Endodermal cell (in vitro differentiated cells): ENCODE results near the gene REXO5. TPM values are rescaled to one million over a fixed set of nuclear protein-coding genes. Genes with fewer than 3 reads are reported as not detected.

ENCODE experiments used
- DNase-seq: peaks from one replicate; pipeline ENCODE4 v3.0.0-alpha.2; 2017
- H3K27ac ChIP-seq: 2 replicates; pipeline ENCODE4 v1.5.1; 2013; ENCODE audit warnings: mild to moderate bottlenecking, low read depth, low read length, moderate library complexity
- H3K27me3 ChIP-seq: 2 replicates; pipeline ENCODE4 v1.6.1; 2013; ENCODE audit warnings: mild to moderate bottlenecking, low read length, moderate library complexity; ENCODE audit not compliant: insufficient read depth, control insufficient read depth, poor library complexity, severe bottlenecking
- H3K36me3 ChIP-seq: 2 replicates; pipeline ENCODE4 v1.7.0; 2013; ENCODE audit warnings: mild to moderate bottlenecking, low read length, moderate library complexity; ENCODE audit not compliant: control insufficient read depth, insufficient read depth
- H3K4me1 ChIP-seq: one replicate; pipeline ENCODE4 v1.7.0; 2013; ENCODE audit warnings: low read length; ENCODE audit not compliant: control insufficient read depth, insufficient read depth
- H3K4me3 ChIP-seq: 2 replicates; pipeline ENCODE4 v1.5.1; 2013; ENCODE audit warnings: mild to moderate bottlenecking, low read length, moderate library complexity
- H3K9ac ChIP-seq: 2 replicates; pipeline ENCODE4 v1.6.1; 2013; ENCODE audit warnings: mild to moderate bottlenecking, low read length, moderate library complexity; ENCODE audit not compliant: poor library complexity, severe bottlenecking; ENCODE audit errors: extremely low read depth
- H3K9me3 ChIP-seq: 2 replicates; pipeline ENCODE4 v1.6.1; 2013; ENCODE audit warnings: mild to moderate bottlenecking, low read length, moderate library complexity; ENCODE audit not compliant: control insufficient read depth
- H3K27ac Mint-ChIP-seq: 2 replicates; pipeline ENCODE4 v1.8.0; 2020; ENCODE audit warnings: mixed read lengths
- H3K27me3 Mint-ChIP-seq: 2 replicates; pipeline ENCODE4 v1.8.0; 2021; ENCODE audit warnings: mild to moderate bottlenecking, mixed read lengths; ENCODE audit not compliant: insufficient read depth
- H3K36me3 Mint-ChIP-seq: 2 replicates; pipeline ENCODE4 v1.8.0; 2020; ENCODE audit warnings: low read depth, mixed read lengths
- H3K4me1 Mint-ChIP-seq: 2 replicates; pipeline ENCODE4 v1.8.0; 2020; ENCODE audit warnings: mixed read lengths
- H3K4me3 Mint-ChIP-seq: 2 replicates; pipeline ENCODE4 v1.8.0; 2020; ENCODE audit warnings: mild to moderate bottlenecking, moderate library complexity, mixed read lengths
- H3K9me3 Mint-ChIP-seq: 2 replicates; pipeline ENCODE4 v1.8.0; 2020; ENCODE audit warnings: mild to moderate bottlenecking, mixed read lengths
- WGBS, 2 experiments: methylation state at CpG; one replicate each; pipeline versions ENCODE4 v1.1.5 to v1.1.7; 2013; ENCODE audit warnings: missing lambda C conversion rate in 2 of 2, mixed read lengths in 1 of 2; ENCODE audit not compliant: insufficient coverage in 1 of 2, insufficient read length in 1 of 2; 5-methylcytosine and 5-hydroxymethylcytosine counted together
- total RNA-seq, 2 donors: library from RNA; stranded (reverse); fragmentation: NEBNext Ultra II Directional in 1 of 2; extraction: Animal tissue kit (Norgen Biotek cat#: 25700) in 1 of 2; gene quantifications; 2 replicates in 1 of 2; 3 replicates in 1 of 2; pipeline ENCODE4 v1.2.1, GENCODE V29; 2021
- TF ChIP-seq, protein P1 (sequence below): fragments of 200-600 bp; sonication (generic); conservative IDR thresholded peaks from 2 replicates; pipeline ENCODE4 v1.5.0; 2021; ENCODE audit warnings: antibody characterized with exemption, mild to moderate bottlenecking

Gene REXO5
- total RNA-seq, 2 donors from 2014 or later = 4.3 to 10.2 TPM

DNA sequence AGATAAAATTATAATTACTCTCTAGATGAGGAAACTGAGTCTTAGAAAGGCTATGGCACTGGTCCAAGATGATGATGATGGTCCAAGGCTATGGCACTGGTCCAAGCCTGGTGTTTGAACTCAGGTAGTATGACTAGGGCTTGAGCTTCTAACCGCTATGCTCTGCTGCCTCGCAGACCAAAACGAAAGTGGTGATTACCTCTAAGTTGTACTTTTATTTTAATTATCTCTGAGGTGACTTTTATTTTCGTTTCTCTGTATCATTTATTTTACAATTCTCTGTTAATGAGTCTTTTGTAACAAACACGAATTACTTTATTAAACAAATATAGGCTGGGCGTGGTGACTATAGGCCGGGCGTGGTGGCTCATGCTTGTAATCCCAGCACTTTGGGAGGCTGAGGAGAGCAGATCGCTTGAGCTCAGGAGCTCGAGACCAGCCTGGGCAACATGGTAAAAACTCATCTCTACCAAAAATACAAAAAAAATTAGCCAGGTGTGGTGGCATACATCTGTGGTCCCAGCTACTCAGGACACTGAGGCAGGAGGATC is 5.6 kb downstream of the REXO5 start:
- TF ChIP-seq, protein P1, sequence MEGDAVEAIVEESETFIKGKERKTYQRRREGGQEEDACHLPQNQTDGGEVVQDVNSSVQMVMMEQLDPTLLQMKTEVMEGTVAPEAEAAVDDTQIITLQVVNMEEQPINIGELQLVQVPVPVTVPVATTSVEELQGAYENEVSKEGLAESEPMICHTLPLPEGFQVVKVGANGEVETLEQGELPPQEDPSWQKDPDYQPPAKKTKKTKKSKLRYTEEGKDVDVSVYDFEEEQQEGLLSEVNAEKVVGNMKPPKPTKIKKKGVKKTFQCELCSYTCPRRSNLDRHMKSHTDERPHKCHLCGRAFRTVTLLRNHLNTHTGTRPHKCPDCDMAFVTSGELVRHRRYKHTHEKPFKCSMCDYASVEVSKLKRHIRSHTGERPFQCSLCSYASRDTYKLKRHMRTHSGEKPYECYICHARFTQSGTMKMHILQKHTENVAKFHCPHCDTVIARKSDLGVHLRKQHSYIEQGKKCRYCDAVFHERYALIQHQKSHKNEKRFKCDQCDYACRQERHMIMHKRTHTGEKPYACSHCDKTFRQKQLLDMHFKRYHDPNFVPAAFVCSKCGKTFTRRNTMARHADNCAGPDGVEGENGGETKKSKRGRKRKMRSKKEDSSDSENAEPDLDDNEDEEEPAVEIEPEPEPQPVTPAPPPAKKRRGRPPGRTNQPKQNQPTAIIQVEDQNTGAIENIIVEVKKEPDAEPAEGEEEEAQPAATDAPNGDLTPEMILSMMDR = no peak
- no peak overlapping the region for H3K4me3 Mint-ChIP-seq
- Histone ChIP-seq H3K27ac (no peak overlapping the region), H3K4me1 (no peaks in the 10 kb centered on the region), H3K9ac (no peak overlapping the region), H3K36me3 (peaks cover 4% of the 10 kb centered on the region), H3K4me3 (no peak overlapping the region), H3K27me3 (no peaks in the 10 kb centered on the region), H3K9me3 (no peaks in the 10 kb centered on the region)
- no peak for DNase-seq
- H3K9me3 Mint-ChIP-seq = no peaks in the 10 kb centered on the region
- no peaks in the 10 kb centered on the region for H3K27me3 Mint-ChIP-seq
- WGBS, 2 experiments = 91 to 94% methylated on average over 2 to 10 of the region's 10 CpGs
- H3K4me1 Mint-ChIP-seq = no peaks in the 10 kb centered on the region
- peaks cover 2% of the 10 kb centered on the region for H3K36me3 Mint-ChIP-seq
- H3K27ac Mint-ChIP-seq = no peak overlapping the region

DNA sequence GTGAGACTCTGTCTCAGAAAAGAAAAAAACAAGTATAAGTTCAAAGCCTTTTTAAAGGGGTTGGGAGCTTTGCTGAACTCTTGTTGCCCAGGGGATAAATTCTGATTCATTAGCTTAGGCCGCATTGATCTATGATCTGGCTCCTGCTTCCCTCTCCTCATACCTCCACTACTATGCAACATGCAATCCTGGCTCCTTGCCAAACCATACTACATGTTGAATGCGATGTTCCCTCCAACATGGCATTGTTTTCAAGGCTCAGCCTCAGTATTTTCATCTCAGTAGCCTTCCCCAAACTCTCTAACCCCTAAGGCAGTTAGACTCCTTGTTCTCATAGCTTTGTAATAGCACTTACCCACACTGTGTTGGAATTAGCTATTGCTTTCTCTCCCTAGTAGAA is 6.2 kb downstream of the REXO5 start:
- WGBS, 2 experiments = 80 to 94% methylated on average over 1 to 2 of the region's 2 CpGs
- peaks cover 4% of the 10 kb centered on the region for H3K36me3 ChIP-seq
- H3K9ac ChIP-seq = no peak overlapping the region
- no peaks in the 10 kb centered on the region for H3K27me3 ChIP-seq
- TF ChIP-seq, protein P1 = no peak
- Mint-ChIP-seq H3K4me3 (no peak overlapping the region), H3K4me1 (no peaks in the 10 kb centered on the region), H3K27me3 (no peaks in the 10 kb centered on the region), H3K27ac (no peak overlapping the region), H3K9me3 (no peaks in the 10 kb centered on the region), H3K36me3 (peaks cover 2% of the 10 kb centered on the region)
- DNase-seq = no peak
- H3K27ac ChIP-seq = no peak overlapping the region
- H3K4me1 ChIP-seq = no peaks in the 10 kb centered on the region
- no peak overlapping the region for H3K4me3 ChIP-seq
- H3K9me3 ChIP-seq = no peaks in the 10 kb centered on the region

DNA sequence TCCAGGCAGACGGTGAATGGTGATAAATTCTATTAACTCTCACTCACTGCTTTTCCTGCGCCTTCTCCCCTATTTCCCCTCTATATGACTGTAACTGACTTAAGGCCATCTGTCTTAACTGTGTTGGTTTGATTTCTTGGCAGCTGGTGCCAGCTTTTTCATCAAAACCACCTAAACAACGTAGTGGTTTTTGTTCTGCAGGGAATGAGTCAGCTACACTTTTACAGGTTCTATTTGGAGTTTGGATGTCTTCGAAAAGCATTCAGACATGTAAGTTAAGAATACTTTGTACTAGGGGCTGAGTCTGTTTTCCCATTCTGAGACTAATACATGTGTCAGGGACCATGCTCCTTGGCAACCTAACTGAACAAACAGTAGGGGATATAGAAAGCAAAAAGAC is 8.5 kb downstream of the REXO5 start:
- Histone ChIP-seq H3K9me3 (no peaks in the 10 kb centered on the region), H3K27ac (no peak overlapping the region), H3K27me3 (no peaks in the 10 kb centered on the region), H3K4me1 (no peaks in the 10 kb centered on the region), H3K9ac (no peak overlapping the region), H3K4me3 (no peak overlapping the region), H3K36me3 (peaks cover 4% of the 10 kb centered on the region)
- TF ChIP-seq, protein P1 = no peak
- peaks cover 6% of the 10 kb centered on the region for H3K36me3 Mint-ChIP-seq
- H3K4me1 Mint-ChIP-seq = no peaks in the 10 kb centered on the region
- no peaks in the 10 kb centered on the region for H3K9me3 Mint-ChIP-seq
- H3K27me3 Mint-ChIP-seq = no peaks in the 10 kb centered on the region
- H3K4me3 Mint-ChIP-seq = no peak overlapping the region
- 89 to 100% methylated on average over 4 of the region's 4 CpGs for WGBS, 2 experiments
- DNase-seq = no peak
- H3K27ac Mint-ChIP-seq = no peak overlapping the region
